NCI-H1436 treated with DMSO at 0.1 percent for 48 hours (cell line): Measurements from ENCODE around the gene BAIAP2L2.
"Not testable (repeated sequence)": the region's sequence is repeated elsewhere in the genome, so short reads cannot be mapped to it uniquely, and the experiment has no call there.

Experiments used
- DNase-seq: peaks from one replicate; lab custom pipeline; 2025; lab: John Stamatoyannopoulos, UW

Gene BAIAP2L2

DNA sequence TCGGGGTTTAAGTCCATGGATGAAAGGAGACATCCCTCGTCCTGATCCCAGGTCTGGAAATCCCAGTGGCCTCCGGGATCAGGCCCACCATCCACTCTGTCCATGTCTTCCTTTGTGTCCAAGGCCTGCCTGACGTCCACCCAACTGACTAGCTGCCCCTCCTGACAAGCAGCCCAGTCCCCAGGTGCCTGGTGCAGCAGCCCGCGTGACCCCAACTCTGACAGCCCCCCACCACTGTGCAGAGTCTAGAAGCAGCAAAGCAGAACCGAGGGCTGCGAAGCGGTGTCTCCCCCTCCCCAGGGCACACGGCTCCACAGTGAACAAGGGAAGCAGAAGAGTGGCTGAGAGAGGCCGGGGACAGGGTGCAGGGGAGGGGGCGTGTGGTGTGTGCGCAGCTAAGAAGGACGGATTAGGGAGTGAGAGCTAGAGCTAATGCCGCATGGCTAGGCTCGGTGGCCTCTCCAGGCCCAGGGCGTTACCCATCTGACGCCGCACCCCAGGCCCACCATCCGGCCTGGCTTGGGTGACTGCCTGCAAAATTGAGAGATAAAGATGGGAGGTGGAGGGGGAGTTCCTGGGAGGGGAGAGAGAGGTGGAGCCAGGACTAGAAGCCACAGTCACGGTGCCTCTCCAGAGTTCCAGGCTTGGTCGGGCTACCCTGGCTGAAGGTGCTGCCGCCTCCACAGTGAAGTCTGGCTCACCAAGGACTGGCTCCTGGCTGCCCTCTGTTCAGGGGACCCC, 16.6 kb upstream of the BAIAP2L2 start:
- no peak for DNase-seq

DNA sequence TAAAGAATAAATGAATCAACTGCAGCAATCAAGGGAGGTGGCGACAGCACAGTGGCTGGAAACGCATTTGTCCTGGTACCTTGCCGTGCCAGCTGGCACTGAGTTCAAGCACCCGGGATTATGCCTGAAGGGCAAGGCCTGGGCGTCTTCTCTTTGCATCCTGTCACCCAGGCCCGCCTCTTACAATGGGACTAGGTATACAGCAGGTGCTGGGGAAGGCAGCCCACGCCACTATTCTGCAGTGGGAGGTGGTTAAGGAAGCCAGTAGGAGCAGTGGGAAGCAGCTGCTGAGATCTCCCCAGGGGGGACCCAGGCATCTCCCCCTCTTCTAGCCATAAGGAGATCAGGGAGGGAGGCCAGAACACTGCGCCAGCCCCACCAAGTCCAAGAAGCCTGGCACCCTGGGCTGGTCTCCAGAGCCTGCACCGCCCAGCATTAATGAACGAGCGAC, 15.3 kb upstream of the BAIAP2L2 start:
- DNase-seq = no peak

DNA sequence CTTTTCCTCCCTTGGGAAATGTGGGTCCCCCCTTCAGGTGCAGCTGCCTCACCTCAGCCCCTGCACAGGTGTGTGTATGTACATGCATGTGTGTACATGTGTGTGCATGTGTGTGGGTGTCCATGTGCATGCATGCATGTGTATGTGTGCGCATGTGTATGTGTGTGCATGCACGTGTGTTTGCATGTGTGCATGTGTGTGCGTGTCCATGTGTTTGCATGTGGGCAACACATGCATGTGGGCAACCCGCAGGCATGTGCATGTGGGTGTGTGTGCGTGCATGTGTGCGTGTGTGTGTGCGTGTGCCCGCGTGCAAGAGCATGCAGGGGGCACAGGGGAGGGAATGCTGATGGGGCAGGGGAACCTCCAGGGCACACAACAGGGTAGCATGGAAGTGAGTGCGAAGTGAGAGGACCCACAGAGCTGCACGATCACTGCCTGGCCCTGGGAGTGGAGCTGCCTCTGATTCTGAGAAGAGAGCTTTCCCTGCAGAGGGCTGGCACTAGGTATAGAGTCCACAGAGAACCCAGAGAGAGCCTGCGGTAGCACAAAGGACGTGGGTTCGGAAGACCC, 14.6 kb upstream of the BAIAP2L2 start:
- DNase-seq = no peak

DNA sequence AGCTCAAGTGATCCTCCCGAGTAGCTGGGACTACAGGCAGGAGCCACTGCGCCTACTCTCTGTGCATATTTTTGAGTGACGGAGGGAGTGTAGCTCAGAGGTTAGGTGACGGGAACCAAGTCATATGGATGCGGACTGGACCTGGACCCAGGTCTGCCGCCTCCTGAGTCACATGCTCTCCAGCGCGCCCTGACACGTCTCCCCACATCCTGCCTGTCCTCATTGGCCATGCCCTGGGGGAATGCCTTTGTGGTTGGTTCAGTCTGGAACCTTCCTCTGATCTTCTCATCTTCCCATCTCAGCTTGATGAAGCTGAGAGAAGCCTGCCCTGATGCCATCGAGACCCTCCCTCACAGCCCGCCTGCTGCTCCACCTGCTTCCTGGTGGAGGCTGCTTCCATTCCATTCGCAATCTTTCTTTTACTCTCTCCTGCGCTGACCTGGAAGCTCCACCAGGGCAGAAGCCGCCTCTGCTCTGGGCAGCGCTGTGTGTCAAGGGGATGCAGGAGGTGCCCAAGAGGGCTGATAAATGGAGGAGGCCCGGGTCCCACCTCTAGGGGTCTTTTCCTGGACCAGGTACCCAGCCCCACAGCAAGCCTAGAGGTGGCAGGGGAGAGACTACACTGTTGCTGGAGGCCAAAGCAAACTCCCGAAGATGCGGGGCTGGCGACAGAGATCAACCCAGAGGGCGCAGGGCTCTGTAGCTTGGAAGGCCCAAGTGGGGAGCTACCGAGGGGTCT, 13.9 kb upstream of the BAIAP2L2 start:
- no peak for DNase-seq

DNA sequence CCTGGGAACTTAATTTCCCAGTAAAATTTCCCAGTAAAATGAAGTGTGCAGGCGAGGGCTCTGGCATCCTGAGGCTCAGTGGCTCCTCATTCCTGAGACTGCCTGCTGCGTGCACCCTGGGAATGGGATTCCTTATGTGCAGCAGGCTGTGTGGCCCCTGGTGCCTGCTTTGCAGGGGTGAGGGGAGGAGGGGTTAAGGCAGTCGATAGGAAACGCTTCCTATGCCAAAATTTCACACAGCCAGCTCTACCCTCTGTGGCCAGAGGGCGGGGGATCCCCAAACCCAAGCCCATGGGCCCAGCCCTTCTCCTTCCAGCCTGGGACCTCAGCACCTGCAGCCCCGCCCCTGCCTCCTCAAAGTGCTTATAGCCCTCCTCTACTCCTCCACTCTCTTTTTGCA, 12.1 kb upstream of the BAIAP2L2 start:
- no peak for DNase-seq

DNA sequence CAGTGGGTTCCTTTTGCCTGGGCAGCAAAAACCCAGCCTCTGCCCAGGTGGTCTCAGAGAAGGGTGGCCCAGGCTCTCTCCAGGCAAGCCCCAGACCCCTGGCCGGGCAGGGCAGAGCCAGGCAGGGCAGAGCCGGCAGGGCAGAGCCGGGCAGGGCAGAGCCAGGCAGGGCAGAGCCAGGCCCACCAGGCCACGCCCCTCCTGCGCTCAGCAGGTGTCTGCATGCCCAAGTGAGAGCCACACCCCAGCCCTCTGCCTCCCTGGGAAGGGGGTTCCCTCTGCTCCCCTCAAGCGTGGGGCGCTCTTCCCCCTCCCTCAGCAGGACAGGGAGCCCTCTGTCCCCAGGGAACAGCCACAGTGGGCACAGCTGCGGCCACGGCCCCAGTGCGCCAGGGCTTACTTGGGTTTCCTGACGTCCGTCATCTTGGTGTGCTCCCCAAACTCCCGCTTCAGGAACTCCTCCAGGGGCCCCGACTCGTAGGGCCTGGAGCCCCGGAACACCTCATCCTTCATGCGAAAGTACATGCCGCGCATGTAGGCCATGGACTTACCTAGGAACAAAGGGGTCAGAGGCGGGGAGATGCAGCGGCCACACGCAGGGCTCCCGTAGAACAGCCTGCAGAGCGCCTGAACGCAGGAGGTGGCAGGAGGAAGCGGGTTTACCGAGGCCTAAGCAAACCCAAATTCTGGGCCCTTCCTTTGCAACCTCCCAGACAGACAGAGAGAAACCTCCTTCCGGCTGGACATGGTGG, 10.1 kb upstream of the BAIAP2L2 start:
- no peak for DNase-seq

DNA sequence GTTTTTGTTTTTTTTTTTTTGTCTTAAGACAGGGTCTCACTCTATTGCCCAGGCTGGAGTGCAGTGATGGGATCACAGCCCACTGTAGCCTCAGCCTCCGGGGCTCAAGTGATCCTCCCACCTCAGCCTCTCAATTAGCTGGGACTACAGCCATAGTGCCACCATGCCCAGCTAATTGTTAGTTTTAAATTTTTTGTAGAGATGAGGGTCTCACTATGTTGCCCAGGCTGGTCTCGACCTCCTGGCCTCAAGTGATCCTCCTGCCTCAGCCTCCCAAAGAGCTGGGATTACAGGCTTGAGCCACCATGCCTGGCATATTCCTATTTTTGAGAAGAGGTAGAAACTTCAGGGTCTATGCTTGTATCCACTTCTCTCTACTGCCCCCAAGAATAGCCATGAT, 8.3 kb upstream of the BAIAP2L2 start:
- not testable (repeated sequence) for DNase-seq

DNA sequence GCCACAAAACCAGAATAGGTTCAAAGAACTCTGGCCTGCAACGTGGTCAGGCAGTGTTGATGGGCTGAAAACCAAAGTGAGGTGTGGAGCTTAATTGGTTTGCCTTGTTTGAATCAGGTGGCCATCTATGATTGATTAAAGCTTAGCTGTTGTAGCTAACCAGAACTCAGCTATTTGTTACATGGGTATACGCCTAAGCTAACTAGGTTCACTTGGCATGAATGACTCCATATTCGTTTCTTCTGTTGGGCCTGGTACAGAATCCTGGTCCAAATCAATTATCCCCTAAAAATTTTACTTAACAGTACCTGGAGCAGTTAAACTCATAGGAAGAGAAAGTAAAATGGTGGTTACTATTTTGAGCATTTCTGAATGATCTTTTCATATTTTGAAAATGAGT, 7.7 kb upstream of the BAIAP2L2 start:
- DNase-seq = no peak

DNA sequence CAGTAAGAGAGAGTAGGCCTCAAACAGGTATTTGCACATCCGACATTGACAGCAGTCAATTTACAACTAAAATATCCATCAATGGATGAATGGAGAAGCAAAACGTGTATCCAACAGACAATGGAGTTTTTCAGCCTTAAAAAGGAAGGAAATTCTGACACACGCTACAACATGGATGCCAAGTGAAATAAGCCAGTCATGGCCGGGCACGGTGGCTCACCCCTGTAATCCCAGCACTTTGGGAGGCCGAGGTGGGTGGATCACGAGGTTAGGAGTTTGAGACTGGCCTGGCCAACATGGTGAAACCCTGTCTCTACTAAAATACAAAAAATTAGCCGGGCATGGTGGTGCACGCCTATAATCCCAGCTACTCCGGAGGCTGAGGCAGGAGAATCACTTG, 7.1 kb upstream of the BAIAP2L2 start:
- DNase-seq = not testable (repeated sequence)

DNA sequence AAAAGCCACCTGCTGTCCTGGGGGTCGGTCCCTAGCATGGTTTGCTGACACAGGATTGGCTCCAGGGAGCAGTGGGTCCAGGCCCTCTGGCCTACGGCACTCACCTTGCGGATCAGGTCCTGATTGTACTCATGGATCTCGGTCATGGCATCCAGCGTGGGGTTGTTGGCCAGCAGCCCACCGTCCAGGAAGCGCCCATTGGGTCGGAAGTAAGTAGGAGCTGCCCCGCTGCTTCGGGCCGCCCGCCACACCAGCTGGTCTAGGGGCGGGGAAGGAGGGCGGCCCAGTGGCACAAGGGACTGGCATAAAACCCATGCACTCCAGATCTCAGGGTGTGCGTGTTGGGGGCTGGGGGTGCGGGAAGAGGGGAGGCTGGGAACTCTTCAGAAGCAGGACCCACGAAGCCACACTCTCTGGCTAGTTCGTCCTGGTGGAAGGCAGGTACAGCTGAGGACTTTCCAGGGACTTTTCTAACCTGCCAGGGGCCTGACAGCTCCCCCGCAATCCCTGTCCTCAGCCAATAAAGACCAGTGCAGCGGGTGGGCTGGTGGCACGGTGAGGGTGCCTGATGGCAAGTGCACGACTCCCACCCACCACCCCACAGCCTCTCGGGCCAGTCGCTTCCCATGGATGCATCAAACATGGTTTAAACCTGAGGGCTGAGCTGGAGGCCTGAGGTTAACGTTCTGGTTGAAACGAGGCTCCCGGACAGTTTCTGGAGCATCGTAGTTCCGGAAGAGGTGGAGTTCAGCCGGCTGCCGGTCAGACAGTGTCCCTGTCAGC, 5.1 kb upstream of the BAIAP2L2 start:
- no peak for DNase-seq

DNA sequence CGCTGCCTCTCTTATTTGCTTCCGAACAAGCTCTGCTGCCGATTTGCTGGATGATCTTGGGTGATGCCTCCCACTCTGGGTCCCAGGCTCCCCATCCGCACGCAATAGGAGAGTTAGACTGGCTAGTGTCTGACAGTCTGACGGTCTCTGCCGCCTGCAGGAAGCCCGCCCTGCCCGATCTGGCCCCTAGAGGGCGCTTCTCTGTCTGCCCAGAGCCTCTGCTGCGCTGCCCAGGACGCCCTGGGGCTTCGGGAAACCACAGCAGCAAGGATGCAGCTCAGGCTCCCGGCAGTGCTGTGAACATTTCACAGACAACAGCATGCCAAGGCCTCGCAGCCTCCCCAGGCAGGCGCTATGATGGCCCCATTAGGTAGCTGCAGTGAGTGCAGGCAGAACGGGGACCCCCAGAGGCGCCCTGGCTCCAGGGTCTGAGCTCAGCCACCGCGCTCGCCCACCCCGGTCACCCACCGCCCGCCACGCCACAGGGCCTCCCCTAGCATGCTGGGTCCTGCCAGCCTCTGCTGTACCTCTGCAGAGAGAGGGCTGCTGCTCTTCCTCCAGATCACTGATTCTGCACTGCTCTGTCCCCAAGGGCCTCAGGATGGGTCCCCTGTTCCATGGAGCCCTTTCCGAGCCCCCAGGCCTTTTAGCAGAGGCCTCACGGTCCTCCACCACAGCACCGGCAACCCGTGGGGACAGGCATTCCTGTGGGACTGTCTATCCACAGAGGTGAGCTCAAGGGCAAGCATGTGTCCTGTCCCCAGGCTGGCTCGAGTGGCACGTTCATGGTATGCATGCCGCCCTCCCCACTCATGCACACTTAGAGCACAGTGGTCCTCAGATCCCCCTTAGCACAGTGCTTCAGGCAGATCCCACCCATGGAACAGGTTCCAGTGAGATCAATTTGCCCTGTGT, 4.3 kb upstream of the BAIAP2L2 start:
- DNase-seq = no peak

DNA sequence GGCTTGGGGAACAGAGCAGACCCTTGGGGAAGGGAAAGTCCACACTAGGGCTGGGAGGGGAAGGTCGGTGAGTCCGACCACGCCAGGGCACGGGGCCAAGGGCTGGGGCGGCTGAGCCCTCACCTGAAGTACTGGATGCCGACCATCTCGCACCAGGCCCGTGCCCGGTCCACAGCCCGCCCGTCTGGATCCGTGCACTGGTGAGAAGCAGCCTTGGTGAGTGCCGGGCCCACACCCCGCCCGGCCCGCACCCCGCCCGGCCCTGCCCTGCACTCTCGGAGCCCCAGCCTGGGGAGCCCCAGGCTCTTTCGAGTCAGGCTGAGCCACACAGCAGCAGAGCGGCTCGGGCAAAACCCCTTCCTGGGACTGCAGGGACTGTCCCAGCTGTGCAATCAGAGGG, 1.9 kb upstream of the BAIAP2L2 start:
- no peak for DNase-seq

DNA sequence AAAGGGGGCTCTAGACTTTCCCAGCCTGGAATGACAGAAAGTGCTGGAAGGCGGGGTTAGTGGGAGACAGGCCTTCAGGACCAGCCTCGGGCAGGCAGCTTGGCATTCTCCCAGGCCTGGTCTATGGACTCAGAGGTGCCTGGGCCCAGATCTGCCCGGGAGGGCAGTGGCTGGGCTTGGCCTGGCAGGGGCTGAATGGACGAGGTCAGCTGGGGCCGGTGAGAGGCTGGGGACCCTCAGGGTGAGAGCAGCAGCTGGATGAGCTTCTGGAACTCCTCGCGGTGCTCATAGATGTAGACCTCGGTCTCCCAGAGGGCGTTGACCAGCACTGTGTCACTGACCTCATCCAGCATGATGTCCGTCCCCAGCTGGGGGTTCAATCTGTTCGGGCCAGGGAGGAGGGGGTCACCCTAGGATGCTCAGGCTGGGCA, 1.5 kb upstream of the BAIAP2L2 start:
- DNase-seq = no peak

DNA sequence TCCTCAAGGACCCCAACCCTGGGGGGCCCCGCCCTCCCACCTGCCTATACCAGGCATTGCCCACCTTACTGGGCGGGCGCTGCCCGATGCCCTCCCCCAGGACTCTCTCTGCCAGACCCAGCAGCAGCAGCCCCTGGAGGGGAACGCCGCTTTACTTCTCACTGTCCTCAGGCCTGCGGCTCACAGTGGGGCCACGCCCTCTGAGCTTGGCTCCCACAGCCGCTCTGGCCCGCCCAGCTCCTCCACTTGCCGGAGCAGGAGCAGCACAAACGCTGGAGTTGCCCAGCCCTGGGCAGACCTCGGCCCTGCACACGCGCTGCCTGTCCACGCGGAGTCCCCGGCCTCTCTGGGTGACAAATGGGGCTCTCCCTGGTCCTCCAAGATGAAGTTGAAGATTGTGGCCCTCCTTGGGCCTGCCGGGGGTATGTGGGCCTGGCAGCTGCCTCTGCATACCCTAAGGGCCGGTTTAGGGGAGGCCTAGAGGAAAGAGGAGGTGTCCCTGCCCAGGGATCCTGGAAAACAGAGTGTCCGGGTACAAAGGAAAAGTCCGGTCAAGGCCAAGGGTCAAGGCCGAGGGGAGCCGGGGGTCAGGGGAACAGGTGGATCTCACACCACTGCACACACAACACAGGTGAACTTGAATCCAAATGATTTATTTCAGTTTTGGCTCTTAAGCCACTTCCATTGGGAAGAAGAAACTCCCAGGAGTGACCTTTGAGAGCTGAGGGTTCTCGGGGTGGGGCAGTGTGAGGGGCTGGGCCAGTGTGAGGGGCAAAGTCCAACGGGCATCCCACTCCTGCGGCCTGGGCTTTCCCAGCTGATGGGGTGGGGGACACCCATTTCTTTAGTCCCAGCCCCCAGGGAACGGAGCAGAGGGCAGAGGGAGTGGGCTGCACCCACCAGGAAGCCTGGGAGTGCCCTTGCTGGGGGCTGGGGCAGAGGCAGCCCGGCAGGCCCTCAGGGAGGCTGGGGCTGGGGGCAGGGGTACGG, 674 bp upstream of the BAIAP2L2 start:
- no peak for DNase-seq

DNA sequence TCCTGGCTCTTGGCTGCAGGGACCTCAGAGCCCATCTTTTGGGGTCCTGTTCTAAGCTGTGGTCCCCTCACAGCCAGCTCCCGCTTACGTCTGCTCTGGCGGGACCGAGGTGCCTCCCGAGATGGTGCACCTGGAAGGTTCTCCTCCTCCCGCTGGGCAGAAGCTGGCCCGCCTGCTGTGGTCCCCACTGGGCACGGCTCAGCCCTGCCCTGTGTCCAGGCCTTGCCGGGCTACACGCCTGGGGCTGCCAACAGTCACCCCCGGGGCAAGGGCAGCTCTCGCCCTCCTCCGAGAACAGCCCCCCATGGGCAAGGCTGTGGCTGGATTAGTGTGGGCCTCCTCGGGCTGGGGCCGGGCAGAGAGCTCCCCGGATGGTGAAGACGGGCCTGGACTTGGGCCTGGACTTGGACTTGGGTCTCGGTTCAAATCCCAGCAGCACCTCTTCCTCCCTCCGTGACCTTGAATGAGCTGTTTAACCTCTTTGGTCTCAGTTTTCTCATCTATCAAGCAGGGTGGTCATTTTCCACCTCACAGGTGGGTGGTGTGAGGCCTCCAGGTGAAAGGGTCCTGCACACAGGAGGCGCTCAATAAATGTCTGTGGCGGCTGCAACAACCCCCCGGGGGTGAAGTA, 998 bp downstream of the BAIAP2L2 start:
- no peak for DNase-seq

DNA sequence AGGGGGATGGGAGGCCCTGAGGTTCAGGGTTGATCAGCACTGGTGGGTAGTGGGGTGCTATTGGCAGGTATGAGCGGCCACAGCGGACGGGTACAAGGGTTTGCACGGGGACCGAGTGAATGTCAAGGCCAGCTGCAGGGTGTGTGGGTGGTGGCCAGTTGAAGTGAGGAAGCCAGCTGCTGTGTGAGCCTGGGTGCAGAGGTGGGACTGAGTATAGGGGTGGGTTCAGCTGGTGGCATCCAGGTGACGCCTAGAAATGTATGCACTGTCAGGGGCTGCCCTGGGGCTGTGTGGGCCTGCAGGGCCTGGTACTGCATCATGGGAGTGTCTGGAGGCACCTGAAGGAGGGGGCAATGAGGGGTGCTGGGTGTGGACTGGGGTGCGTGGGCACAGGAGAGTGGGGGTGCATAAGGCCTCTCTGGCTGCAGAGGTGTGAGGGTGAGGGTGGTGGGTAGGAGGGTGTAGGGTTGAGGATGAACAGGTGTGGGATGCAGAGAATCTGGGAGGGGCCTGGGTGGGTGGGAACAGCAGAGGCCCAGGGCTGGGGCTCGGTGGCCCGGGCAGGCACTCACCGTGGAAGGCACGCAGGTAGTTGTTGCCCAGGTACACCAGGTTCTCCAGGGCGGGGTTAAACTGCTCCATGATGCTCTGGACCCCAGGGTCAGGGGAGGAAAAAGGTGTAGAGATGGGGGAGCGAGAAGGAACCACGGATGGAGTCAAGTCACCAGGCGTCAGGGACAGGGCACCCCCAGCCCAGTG, 1.7 kb downstream of the BAIAP2L2 start:
- DNase-seq = no peak

DNA sequence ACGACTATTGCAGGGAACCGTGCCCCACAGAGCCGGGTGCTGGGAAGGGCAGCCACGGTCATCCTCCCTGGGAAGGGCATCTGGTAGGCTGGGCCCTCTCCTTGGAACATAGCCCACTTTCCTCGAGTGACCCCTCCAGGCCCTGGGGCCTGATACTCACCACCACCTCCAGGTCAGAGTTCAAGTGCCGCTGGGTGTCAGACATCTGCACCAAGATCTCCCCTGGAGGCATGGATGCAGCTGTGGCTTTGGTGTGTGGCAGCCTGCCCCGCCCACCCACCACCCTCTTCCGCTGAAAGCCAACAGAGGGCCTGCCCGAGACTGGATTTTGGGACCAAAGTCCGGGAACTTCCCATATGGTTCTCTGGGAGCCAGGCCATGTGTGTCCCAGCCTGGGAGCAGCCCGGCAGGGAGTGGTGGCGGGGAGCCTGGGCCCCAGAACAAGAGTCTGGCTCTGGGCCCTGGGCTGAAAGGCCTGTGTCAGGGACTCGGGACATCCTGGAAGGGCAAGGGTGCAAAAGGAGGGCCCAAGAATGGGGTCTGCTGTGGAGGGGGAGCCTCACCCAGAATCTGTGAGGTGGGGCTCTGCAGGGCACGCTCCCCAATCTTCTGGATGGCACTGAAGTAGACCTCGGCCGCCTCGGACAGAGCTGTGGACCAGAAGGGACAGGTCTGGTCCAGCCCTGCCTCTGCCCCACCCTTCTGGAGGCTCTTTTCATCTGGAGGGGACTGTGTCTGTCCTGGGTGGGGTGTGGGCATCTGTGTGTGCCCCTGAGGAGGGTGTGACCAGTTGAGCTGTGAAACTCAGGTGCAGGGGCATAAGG, 2.6 kb downstream of the BAIAP2L2 start:
- no peak for DNase-seq
